NB4 (cell line): ENCODE measurements around the gene BCKDHB.

Experiments
- POLR2A ChIP-seq: IDR thresholded peaks from 2 replicates; pipeline ENCODE4 v1.6.1; 2011; ENCODE audit warnings: mild to moderate bottlenecking; ENCODE audit not compliant: insufficient read length; ENCODE audit errors: extremely low read depth
- TF ChIP-seq, protein P1 (sequence below): IDR thresholded peaks from one replicate; pipeline ENCODE4 v1.5.1; 2012; ENCODE audit warnings: low read depth, low read length
- TF ChIP-seq, protein P2 (sequence below): IDR thresholded peaks from 2 replicates; pipeline ENCODE4 v1.6.1; 2011; ENCODE audit warnings: low read depth, low read length

DNA sequence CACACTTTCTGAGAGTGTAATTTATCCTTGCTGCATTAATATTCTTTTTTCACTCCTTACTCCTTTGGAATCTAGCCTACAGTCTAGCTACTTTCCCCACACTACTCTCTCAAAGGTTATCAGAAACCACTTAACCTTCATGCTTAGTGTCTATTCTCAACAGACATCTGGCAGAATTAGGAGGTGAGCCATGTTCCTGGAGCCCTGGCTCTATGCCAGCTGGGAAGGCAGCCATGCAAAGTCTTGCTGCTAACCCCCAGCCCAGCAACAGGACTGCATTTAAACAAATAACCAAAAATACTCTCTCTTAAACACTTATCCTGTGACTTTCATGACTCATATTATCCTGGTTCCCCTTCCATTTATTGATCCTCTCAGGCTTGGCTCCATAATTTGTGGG is 260.2 kb downstream of the BCKDHB start:
- TF ChIP-seq, protein P1, sequence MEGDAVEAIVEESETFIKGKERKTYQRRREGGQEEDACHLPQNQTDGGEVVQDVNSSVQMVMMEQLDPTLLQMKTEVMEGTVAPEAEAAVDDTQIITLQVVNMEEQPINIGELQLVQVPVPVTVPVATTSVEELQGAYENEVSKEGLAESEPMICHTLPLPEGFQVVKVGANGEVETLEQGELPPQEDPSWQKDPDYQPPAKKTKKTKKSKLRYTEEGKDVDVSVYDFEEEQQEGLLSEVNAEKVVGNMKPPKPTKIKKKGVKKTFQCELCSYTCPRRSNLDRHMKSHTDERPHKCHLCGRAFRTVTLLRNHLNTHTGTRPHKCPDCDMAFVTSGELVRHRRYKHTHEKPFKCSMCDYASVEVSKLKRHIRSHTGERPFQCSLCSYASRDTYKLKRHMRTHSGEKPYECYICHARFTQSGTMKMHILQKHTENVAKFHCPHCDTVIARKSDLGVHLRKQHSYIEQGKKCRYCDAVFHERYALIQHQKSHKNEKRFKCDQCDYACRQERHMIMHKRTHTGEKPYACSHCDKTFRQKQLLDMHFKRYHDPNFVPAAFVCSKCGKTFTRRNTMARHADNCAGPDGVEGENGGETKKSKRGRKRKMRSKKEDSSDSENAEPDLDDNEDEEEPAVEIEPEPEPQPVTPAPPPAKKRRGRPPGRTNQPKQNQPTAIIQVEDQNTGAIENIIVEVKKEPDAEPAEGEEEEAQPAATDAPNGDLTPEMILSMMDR, result no peak
- TF ChIP-seq, protein P2, sequence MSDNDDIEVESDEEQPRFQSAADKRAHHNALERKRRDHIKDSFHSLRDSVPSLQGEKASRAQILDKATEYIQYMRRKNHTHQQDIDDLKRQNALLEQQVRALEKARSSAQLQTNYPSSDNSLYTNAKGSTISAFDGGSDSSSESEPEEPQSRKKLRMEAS, result no peak
- TF ChIP-seq POLR2A, result no peak
